H9 (cell line): Measurements from ENCODE around the gene FBN1. TPM values are rescaled to one million over a fixed set of nuclear protein-coding genes. Genes with fewer than 3 reads are reported as not detected.

Source experiments
- DNase-seq: peaks from one replicate; pipeline ENCODE4 v3.0.0-alpha.2; 2017
- H2AFZ ChIP-seq: one replicate; pipeline ENCODE4 v1.6.1; 2013; ENCODE audit warnings: mild to moderate bottlenecking, low read length, control low read depth, moderate library complexity
- H2AK5ac ChIP-seq: 2 replicates; pipeline ENCODE4 v1.6.1; 2013; ENCODE audit warnings: low read length, control low read depth, mixed read lengths; ENCODE audit not compliant: insufficient read length
- H2BK120ac ChIP-seq: one replicate; pipeline ENCODE4 v1.6.1; 2013; ENCODE audit warnings: low read depth, mild to moderate bottlenecking, low read length, control low read depth, inconsistent platforms; ENCODE audit not compliant: poor library complexity, severe bottlenecking
- H2BK12ac ChIP-seq: 2 replicates; pipeline ENCODE4 v1.6.1; 2013; ENCODE audit warnings: low read length, control low read depth, mixed read lengths, low read depth; ENCODE audit not compliant: insufficient read length
- H2BK15ac ChIP-seq: 2 replicates; pipeline ENCODE4 v1.6.1; 2013; ENCODE audit warnings: low read depth, low read length, control low read depth
- H2BK20ac ChIP-seq: one replicate; pipeline ENCODE4 v1.6.1; 2013; ENCODE audit warnings: low read depth, mild to moderate bottlenecking, low read length, control low read depth, inconsistent platforms; ENCODE audit not compliant: poor library complexity, severe bottlenecking
- H2BK5ac ChIP-seq: 2 replicates; pipeline ENCODE4 v1.6.1; 2013; ENCODE audit warnings: low read length, control low read depth, mixed read lengths; ENCODE audit not compliant: insufficient read length
- H3K14ac ChIP-seq: 2 replicates; pipeline ENCODE4 v1.6.1; 2013; ENCODE audit warnings: low read length, control low read depth; ENCODE audit not compliant: insufficient read depth
- H3K18ac ChIP-seq: 2 replicates; pipeline ENCODE4 v1.6.1; 2013; ENCODE audit warnings: low read depth, mild to moderate bottlenecking, mixed read lengths, low read length, control low read depth; ENCODE audit not compliant: insufficient read length
- H3K23ac ChIP-seq: 2 replicates; pipeline ENCODE4 v1.6.1; 2013; ENCODE audit warnings: low read length, control low read depth, mixed read lengths, low read depth; ENCODE audit not compliant: insufficient read length
- H3K23me2 ChIP-seq: 2 replicates; pipeline ENCODE4 v1.6.1; 2013; ENCODE audit warnings: low read depth, mild to moderate bottlenecking, mixed read lengths, low read length, control low read depth; ENCODE audit not compliant: insufficient read length, poor library complexity, severe bottlenecking
- H3K27ac ChIP-seq: 2 replicates; pipeline ENCODE4 v1.5.1; 2013; ENCODE audit warnings: low read length, control low read depth, mixed read lengths, low read depth; ENCODE audit not compliant: insufficient read length
- H3K27me3 ChIP-seq: 2 replicates; pipeline ENCODE4 v1.6.1; 2013; ENCODE audit warnings: low read length, control low read depth, inconsistent platforms; ENCODE audit not compliant: insufficient read depth
- H3K4ac ChIP-seq: 2 replicates; pipeline ENCODE4 v1.6.1; 2013; ENCODE audit warnings: low read depth, mild to moderate bottlenecking, control low read depth, inconsistent platforms, low read length, moderate library complexity
- H3K4me1 ChIP-seq: 2 replicates; pipeline ENCODE4 v1.6.1; 2013; ENCODE audit warnings: low read length, control low read depth, inconsistent platforms; ENCODE audit not compliant: insufficient read depth
- H3K4me2 ChIP-seq: 2 replicates; pipeline ENCODE4 v1.6.1; 2013; ENCODE audit warnings: low read length, control low read depth, mixed read lengths; ENCODE audit not compliant: insufficient read length, insufficient read depth
- H3K56ac ChIP-seq: 2 replicates; pipeline ENCODE4 v1.6.1; 2013; ENCODE audit warnings: low read depth, mild to moderate bottlenecking, mixed read lengths, low read length, control low read depth; ENCODE audit not compliant: insufficient read length
- H3K79me1 ChIP-seq: 2 replicates; pipeline ENCODE4 v1.6.1; 2013; ENCODE audit warnings: low read depth, mild to moderate bottlenecking, moderate library complexity, low read length, control low read depth, inconsistent platforms; ENCODE audit not compliant: insufficient read depth, poor library complexity, severe bottlenecking
- H3K79me2 ChIP-seq: 2 replicates; pipeline ENCODE4 v1.6.1; 2013; ENCODE audit warnings: low read length, control low read depth, inconsistent platforms; ENCODE audit not compliant: insufficient read depth
- H3K9ac ChIP-seq: 2 replicates; pipeline ENCODE4 v1.6.1; 2013; ENCODE audit warnings: low read length, control low read depth, mixed read lengths; ENCODE audit not compliant: insufficient read length; ENCODE audit errors: extremely low read depth
- H3K9me3 ChIP-seq: one replicate; pipeline ENCODE4 v1.6.1; 2013; ENCODE audit warnings: low read depth, low read length, inconsistent platforms; ENCODE audit not compliant: control insufficient read depth
- H3T11ph ChIP-seq: one replicate; pipeline ENCODE4 v1.6.1; 2013; ENCODE audit warnings: mild to moderate bottlenecking, low read length, control low read depth, inconsistent platforms
- H4K20me1 ChIP-seq: one replicate; pipeline ENCODE4 v1.6.1; 2013; ENCODE audit not compliant: control insufficient read depth, insufficient read length, insufficient read depth
- H4K5ac ChIP-seq: 2 replicates; pipeline ENCODE4 v1.6.1; 2013; ENCODE audit warnings: low read depth, mild to moderate bottlenecking, mixed read lengths, low read length, control low read depth; ENCODE audit not compliant: insufficient read length
- H4K8ac ChIP-seq: replicated peaks from 2 replicates; pipeline ENCODE4 v1.6.1; 2013; ENCODE audit warnings: low read length, control low read depth, mixed read lengths, low read depth; ENCODE audit not compliant: insufficient read length
- H4K91ac ChIP-seq: 2 replicates; pipeline ENCODE4 v1.6.1; 2013; ENCODE audit warnings: low read depth, mild to moderate bottlenecking, moderate library complexity, mixed read lengths, low read length, control low read depth; ENCODE audit not compliant: insufficient read length
- H3K27ac Mint-ChIP-seq, 3 experiments: 2 replicates in 2 of 3; 3 replicates in 1 of 3; pipeline ENCODE4 v1.8.0; 2020 to 2021; ENCODE audit warnings: mixed read lengths in 3 of 3, mild to moderate bottlenecking in 1 of 3, moderate library complexity in 1 of 3
- H3K27me3 Mint-ChIP-seq: 2 replicates; pipeline ENCODE4 v1.8.0; 2021; ENCODE audit warnings: low read depth, mild to moderate bottlenecking, moderate library complexity, mixed read lengths
- H3K36me3 Mint-ChIP-seq, 3 experiments: 2 replicates in 2 of 3; 3 replicates in 1 of 3; pipeline ENCODE4 v1.8.0; 2020 to 2021; ENCODE audit warnings: low read depth in 3 of 3, mixed read lengths in 3 of 3; ENCODE audit not compliant: insufficient read depth in 1 of 3
- H3K4me1 Mint-ChIP-seq, 2 experiments: 2 replicates each; pipeline ENCODE4 v1.8.0; 2020; ENCODE audit warnings: mixed read lengths in 2 of 2
- H3K4me3 Mint-ChIP-seq, 2 experiments: 2 replicates in 1 of 2; 3 replicates in 1 of 2; pipeline ENCODE4 v1.8.0; 2020 to 2021; ENCODE audit warnings: mild to moderate bottlenecking in 2 of 2, mixed read lengths in 2 of 2, moderate library complexity in 1 of 2
- H3K9me3 Mint-ChIP-seq, 2 experiments: 2 replicates in 1 of 2; 3 replicates in 1 of 2; pipeline ENCODE4 v1.8.0; 2020; ENCODE audit warnings: mild to moderate bottlenecking in 2 of 2, mixed read lengths in 2 of 2, moderate library complexity in 1 of 2
- WGBS: extraction: QIAGEN DNeasy Blood & Tissue Kit; methylation state at CpG from one replicate; pipeline ENCODE4 v1.1.7; 2013; ENCODE audit warnings: missing lambda C conversion rate, low lambda C conversion rate, mixed read lengths; ENCODE audit not compliant: insufficient read length; ENCODE audit errors: extremely low coverage; 5-methylcytosine and 5-hydroxymethylcytosine counted together
- total RNA-seq: library from RNA; stranded (reverse); gene quantifications from 2 replicates; pipeline ENCODE4 v1.2.1, GENCODE V29; 2021
- TF ChIP-seq, protein P1 (sequence below): fragments of 200-600 bp; sonication (generic); conservative IDR thresholded peaks from 3 replicates; pipeline ENCODE4 v1.8.0; 2021; ENCODE audit warnings: antibody characterized with exemption, mild to moderate bottlenecking

Gene FBN1
- total RNA-seq, 1 experiment from 2014 or later = 3.6 TPM

DNA sequence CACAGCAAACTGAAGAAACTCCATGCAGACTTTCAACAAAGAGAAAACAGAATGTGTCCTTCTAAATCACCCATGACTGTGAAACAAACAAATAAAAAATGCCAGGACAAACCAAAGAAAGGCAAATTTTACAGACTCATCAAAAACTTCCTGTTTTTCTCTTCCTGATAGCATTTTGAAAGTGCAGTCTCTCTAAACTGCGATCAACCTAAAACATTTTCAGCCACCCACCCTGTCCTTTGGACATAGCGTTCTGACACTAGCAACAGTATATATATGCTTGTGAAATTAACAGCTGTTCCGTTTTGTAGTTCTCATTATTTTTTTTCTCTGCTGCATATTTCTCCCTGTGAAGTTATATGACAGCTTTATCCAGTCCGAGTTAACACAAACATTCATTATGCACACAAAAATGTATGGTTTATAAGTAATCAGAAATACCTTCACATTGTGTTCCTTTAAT is 151.7 kb downstream of the FBN1 start:
- TF ChIP-seq, protein P1, sequence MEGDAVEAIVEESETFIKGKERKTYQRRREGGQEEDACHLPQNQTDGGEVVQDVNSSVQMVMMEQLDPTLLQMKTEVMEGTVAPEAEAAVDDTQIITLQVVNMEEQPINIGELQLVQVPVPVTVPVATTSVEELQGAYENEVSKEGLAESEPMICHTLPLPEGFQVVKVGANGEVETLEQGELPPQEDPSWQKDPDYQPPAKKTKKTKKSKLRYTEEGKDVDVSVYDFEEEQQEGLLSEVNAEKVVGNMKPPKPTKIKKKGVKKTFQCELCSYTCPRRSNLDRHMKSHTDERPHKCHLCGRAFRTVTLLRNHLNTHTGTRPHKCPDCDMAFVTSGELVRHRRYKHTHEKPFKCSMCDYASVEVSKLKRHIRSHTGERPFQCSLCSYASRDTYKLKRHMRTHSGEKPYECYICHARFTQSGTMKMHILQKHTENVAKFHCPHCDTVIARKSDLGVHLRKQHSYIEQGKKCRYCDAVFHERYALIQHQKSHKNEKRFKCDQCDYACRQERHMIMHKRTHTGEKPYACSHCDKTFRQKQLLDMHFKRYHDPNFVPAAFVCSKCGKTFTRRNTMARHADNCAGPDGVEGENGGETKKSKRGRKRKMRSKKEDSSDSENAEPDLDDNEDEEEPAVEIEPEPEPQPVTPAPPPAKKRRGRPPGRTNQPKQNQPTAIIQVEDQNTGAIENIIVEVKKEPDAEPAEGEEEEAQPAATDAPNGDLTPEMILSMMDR = no peak
- Histone ChIP-seq H2BK15ac (no peak overlapping the region), H3K14ac (no peak overlapping the region), H3K9ac (no peak overlapping the region), H3T11ph (no peak overlapping the region), H3K4me1 (no peaks in the 10 kb centered on the region), H3K79me2 (no peaks in the 10 kb centered on the region), H2BK5ac (no peak overlapping the region), H4K20me1 (no peaks in the 10 kb centered on the region), H3K27ac (no peak overlapping the region), H2BK120ac (no peak overlapping the region), H4K5ac (no peak overlapping the region), H3K4ac (no peak overlapping the region), H3K18ac (no peak overlapping the region), H2AK5ac (no peak overlapping the region), H3K9me3 (no peaks in the 10 kb centered on the region), H2AFZ (no peak overlapping the region), H4K8ac (no peak overlapping the region), H3K23me2 (no peaks in the 10 kb centered on the region), H3K23ac (no peak overlapping the region), H3K79me1 (no peaks in the 10 kb centered on the region), H3K27me3 (no peaks in the 10 kb centered on the region), H2BK12ac (no peak overlapping the region), H4K91ac (no peak overlapping the region), H3K4me2 (no peak overlapping the region), H3K56ac (no peak overlapping the region), H2BK20ac (no peak overlapping the region)
- Mint-ChIP-seq H3K27me3 (no peaks in the 10 kb centered on the region), H3K27ac (no peak overlapping the region), H3K4me1 (no peaks in the 10 kb centered on the region), H3K36me3 (no peaks in the 10 kb centered on the region), H3K4me3 (no peak overlapping the region), H3K9me3 (no peaks in the 10 kb centered on the region)
- no peak for DNase-seq
- no CpG with 5 or more reads among the region's 4 CpGs for WGBS
